GM18502 (cell line): ENCODE results near the gene CSRNP3.

ENCODE experiments used
- ATAC-seq: cut with Tn5 transposase; IDR thresholded peaks from one replicate; pipeline ENCODE4 v1.9.1; 2021; ENCODE audit warnings: mild to moderate bottlenecking; ENCODE audit not compliant: unreplicated experiment, poor library complexity

Gene CSRNP3, protein sequence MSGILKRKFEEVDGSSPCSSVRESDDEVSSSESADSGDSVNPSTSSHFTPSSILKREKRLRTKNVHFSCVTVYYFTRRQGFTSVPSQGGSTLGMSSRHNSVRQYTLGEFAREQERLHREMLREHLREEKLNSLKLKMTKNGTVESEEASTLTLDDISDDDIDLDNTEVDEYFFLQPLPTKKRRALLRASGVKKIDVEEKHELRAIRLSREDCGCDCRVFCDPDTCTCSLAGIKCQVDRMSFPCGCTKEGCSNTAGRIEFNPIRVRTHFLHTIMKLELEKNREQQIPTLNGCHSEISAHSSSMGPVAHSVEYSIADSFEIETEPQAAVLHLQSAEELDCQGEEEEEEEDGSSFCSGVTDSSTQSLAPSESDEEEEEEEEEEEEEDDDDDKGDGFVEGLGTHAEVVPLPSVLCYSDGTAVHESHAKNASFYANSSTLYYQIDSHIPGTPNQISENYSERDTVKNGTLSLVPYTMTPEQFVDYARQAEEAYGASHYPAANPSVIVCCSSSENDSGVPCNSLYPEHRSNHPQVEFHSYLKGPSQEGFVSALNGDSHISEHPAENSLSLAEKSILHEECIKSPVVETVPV

DNA sequence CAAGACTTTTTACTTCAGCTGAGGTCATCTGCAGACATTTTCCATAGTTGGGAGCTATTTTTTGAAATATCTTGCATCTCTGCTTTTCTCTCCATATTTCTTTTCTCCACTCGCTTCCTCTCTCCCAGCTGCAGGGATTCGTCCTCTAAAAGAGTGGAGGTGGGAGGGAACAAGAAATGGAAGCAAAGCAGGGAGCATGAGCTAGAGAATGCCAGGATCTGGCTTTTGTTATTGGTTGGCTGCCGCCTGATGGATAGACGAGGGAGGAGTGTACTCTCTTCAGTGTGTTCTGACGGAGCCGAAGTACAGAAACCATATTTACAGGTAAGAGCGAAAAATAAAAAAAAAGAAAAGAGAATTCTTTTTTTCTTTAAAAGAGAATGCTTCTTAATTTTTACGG lies at the start of gene CSRNP3:
TSS of gene CSRNP3 (plus strand) at position 282 of the 400 bp plus-strand sequence. CDS start 125,368 bp downstream, outside the sequence.
- ATAC-seq = no peak

DNA sequence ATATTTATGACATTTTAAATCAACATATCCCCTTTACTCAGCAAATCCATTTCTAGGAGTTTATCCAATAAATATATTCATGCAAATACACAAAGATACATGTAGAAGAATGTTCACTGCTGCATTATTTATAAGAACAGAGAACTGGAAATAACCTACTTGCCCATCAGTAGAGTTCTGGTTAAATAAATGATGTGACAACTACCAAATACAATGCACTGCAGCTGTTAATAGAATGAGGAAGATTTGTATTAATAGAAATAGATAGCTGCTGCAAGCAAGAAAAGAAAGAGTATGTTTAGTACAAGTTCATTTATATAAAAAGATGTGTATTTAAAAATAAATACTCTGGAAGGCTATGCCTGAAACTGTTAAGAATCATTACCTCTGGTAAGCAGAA lies 49.3 kb upstream of the CSRNP3 start:
- no peak for ATAC-seq

DNA sequence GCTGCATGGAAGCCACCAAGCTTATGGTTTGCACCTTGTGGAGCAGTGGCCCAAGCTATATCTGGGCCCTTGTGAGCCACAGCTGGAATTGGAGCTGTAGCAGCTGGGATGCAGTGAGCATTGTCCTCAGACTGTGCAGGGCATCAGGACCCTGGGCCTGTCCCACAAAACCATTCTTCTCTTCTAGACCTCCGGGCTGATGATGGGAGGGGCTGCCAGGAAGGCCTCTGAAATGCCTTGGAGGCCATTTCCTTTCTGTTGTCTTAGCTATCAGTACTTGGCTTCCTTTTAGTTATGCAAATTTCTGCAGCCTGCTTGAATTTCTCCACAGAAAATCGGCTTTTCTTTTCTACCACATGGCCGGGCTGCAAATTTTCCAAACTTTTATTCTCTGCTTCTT lies 46.4 kb upstream of the CSRNP3 start:
- no peak for ATAC-seq

DNA sequence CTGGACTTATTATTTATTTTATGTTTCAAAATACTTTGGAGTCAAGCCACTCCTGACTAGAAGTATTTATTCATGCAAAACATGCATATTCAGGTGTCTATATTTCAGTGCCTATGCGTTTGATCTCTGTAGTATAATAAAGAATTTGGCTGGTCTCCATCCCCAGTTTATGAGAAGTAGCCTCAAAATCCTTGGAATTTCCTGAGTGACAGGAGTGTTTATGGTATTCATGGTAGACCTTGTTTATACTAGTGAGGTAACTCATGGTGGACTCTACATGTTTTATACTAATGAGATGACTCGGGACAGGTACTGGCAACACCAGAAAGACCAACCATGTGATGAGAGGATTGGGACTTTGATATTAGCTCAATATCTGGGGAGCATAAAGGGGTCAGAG lies 43.9 kb upstream of the CSRNP3 start:
- no peak for ATAC-seq

DNA sequence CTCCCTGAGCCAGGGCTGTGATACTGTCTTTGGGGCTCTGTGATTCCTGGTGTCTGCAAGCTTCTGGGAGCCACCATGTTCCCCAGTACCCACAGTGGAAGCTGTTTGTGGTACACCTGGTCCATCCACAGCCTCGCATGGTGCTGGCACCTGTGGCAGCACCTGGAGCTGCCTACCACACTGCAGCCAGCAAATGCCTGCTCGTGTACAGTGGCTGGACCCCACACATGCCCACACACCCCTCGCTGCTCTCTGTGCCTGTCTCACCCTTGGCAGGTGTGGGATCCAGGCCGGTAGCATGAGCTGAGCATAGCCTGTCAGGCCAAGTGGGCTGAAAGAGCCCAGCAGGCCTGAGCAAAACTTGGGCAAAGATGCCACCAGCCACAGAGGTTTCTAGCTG lies 41.8 kb upstream of the CSRNP3 start:
- no peak for ATAC-seq

DNA sequence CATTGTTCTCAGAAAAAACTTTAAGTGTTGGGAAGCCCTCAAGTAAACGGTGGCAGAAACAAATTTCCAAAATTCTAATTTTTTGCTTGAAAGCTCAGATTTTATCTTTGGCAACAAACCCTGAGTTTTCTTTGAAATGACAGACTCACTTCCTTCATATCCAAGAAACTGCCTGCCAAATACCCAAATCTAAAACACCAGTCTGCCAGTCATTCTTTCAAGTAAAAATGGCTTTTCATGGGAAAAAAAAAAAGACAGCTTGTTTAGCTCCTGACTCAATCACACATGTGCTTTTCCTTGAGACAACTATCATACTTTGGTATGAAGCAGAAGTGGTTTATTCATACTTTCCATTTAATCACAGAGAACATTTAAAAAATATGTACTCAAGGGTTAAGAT lies 40.6 kb upstream of the CSRNP3 start:
- no peak for ATAC-seq

DNA sequence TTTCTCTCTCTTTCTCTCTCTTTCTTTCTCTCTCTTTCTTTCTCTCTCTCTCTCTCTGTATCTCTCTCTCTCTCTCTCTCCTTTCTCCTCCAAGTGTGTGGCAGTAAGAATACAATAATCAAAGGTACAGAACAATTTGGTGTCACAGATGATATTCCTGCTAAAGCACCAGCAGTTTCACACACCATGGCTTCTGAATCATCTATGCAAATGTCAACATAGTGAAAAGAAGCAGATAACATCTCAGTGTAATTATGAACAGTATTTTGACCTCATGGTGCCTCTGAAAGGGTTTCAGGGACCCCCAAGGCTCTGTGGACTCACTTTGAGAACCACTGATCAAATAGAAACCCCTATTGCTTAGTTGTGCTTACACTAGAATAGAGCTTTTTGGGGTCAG lies 38.5 kb upstream of the CSRNP3 start:
- ATAC-seq = no peak

DNA sequence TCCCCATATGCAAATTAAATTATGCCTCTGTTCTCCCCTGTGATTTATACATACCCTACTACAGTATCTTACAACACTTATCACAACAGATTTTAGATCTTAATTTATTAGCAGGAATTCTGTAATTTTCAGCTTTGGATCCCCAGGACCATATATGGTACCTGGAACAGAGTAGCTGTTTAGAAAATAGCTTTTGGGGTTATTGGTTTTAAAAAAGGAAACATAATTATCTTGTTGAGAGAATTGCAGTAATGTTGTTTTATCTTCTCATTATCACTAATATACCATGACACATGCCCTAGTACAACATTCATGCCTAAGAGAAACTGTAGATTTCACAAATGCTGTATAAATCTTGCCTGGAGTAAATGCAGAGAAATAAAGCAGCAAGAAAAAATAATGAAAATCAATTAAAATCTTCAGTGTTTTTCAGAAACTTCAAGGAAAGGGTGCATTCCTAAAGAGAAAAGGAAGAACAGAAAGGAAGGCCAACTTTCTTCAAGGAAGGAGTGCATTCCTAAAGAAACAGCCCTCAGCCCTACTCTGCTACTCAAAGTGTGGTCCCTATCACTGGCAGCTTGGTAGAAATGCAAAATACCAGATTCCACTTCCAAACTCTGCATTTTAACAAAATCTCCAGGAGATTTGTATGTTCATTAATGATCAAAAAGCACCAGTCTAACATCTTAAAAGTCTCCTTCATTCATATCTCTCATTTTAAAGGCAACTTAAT lies 37.1 kb upstream of the CSRNP3 start:
- ATAC-seq = no peak

DNA sequence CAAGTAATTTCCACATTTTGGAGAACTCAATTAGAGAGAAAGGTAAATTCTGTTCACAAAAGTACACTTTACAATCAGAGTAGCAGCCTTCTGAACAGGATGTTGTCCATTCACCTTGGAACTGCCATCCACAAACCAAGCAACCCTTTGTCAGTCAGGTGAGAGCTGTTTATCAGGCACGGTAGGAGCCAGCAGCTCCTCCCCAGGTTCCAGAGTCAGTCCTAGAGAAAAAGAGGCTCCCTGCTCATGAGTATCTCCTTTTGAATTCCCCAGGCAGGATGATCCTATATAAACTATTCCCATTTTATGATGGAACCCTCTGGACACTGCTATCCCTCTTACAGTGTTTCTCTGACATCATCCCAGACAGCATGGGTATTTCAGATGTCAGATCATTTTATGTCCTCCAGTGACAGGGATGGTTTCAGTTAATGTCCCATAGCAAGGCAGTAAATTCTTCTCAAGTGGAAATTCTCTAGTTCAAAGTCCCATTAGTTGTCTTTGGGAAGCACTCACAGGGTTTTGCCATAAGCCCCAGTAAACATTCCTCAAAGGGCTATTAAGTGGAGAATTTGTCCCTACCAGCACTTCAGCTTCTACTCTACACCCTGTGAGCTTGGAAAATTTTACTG lies 34.5 kb upstream of the CSRNP3 start:
- ATAC-seq = no peak

DNA sequence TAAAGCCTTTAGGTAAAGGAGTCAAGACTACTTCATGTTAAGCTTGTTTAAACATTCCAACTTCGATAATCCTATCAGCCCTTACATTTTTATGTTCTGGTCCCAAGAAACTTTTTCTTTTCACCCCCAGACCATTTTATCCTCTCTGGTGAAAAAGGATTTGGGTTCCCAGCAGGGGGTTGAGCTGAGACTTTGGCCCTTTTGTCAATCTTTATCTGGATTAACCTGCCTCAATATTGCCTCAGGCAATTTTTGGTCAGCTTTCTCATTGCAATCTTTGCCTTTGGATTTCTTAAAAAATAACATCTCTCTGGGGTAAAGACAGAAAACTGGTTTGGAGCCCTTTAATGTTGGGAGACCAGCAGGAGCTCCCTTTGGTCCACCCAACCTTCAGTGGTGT lies 33.9 kb upstream of the CSRNP3 start:
- ATAC-seq = no peak

DNA sequence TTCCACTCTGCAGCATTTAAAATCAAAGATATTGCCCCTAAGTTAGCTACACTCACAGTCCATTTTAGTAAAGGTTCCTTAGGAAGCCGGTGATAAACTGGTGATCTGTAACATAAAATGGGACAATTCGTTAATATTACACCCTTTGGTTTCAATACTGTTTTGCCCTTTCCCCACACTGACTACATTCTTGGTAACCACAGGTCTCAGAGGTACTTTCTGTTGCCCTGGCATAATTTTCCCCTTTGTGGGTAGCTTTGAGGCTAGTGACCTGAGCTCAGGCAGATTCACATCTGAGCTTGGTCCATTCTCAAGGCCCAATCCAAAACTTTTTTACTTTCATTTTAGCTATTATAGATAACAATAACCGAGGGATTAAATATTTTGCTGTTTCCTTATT lies 32.9 kb upstream of the CSRNP3 start:
- peak; percentile 54 for ATAC-seq

DNA sequence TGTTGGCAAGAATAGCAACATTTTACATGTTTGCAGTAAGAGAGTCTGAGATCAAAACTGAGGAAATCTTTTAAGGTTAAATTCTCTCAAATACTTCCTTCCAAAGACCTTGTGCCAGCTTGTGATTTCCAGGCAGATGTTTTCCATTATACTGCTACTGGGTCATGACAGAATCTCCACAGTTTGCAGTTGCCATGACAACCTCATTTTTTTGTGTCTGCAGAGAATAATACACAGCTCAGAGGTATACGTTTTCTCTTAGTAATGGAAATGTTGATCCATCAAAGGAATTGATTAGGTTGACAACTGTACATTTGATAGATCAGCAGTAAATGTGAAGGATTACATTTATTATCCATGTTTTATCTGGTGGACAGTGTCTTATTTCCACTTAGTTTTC lies 29.1 kb upstream of the CSRNP3 start:
- ATAC-seq = no peak

DNA sequence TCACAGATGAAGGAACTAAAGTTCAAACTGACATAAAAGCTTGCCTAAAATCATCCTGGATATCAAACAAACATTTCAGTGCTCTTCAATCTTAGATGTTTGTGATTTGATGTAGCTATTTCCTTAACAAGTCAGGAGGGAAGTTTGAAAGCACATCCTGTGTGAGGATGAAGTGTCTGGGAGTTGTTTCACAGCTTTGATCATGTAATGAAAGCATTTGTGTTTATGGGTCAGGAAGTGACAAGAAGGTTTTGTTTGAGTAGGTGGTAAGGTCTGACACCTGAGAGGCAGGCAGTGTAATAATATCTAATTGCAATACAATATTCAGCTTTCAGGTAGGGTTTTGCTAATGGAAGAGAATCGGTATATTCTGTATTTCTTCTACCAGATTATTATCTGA lies 26.0 kb upstream of the CSRNP3 start:
- no peak for ATAC-seq

DNA sequence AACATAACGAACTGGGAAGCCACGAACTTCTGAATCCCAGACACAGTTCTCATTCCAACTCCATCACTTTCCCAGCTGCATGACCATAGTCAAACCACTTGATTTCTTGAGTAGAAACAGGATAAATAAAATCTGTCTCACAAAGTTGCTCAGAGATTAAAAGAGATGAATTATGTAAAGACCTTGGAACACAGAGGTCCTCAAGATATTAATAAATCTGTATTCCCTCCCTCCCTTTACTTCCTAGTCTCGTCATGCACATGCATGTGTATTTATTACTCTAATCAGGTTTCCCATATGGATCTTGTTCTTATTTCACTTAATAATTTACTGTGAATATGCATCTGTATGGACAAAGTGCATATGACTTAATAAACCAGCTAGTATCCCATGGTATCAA lies 21.1 kb upstream of the CSRNP3 start:
- ATAC-seq = no peak

DNA sequence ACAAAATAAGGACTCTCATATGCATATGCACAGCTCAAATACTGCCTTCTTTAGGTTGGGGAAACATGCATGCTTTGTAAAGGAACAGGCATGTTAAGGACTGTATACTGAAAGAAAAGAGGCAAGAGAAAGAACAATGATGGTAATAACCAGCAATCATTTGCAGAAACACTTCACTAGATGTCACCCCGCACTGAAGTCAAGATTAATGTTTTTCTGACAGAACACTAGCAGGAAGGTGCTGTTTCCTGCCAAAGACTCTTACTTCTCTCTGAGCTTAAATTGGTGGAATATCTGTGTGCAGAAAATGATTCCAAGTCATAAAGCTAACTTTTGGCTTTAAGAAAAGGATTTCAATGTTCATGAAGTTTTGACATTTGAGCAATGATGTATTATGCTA lies 19.3 kb upstream of the CSRNP3 start:
- no peak for ATAC-seq

DNA sequence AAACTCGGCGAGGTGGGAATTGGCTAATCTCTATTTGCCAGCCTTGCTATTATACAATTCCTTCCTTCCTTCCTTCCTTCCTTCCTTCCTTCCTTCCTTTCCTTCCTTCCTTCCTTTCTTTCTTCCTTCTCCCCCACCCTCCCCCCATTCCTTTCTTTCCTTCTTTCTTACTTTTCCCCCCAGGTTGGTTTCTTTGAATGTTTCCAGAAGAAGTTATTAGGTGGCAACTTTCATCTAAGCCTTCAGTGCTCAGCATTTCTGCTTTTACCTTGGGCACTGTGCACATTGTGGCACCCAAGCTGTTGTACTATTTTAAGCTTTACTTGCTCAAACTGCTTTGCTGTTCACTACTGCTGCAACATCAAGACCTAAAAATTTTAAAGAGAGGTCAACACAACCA lies 17.2 kb upstream of the CSRNP3 start:
- ATAC-seq = no peak

DNA sequence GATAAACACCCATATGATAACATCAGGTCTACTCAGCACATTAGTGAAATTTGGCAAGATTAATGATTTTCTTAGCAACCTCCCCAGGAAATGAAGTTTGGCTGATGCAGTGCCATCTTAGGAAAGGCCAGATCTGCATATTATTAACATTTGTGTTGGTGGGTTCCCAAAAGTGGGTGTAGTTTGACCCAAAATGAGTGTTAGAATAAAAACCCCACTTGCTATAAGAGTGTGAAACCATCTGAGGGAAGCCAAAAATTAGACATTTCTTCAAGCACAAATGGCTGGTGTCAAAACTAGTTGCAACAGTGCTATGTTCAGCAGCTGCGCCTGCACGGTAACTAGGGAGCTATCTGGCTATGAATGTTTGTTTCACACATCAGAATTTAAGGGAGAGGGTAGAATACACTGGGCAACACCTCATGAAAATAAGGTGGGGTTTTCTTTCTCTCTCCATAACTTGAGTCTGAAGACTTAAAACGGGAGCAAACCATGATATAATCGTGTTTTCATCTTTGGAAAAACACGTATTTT lies 15.9 kb upstream of the CSRNP3 start:
- ATAC-seq = no peak

DNA sequence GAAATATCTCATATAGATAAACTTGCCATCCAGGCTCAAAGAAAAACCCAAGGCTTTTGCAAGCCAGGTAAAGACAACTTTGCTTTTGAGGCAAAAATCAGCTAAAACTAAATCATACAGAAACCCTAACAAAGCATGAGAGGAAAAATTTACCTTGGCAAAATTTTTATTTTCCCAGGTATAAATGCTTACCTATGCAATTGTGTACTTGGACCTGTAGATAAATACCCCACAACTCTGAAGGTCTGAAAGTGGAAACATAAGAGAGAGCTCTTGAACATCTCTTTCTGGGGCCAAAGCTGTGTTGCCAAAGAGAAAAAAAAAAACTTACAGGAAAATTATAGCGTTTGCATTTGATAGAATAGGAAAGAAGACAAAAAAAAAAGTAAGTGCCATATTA lies 14.6 kb upstream of the CSRNP3 start:
- no peak for ATAC-seq

DNA sequence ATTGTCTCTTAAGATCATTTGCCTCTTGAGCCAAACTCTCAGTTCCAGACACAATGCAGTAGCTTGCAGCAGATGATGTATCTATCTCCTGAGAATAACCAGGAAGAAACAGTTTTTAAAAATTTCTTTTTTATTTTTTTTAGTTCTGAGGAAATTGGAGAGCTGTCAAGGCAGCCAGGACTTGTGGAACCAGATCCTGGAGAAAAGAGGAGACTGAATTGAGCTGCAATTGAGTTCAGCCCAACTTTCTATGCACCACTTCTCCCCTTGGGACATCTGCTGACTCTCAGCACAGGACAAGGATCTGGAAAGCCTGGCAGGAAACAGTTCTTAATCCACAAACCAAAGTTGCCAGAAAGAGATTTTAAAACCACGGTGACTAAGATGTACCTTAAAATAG lies 13.5 kb upstream of the CSRNP3 start:
- ATAC-seq = no peak

DNA sequence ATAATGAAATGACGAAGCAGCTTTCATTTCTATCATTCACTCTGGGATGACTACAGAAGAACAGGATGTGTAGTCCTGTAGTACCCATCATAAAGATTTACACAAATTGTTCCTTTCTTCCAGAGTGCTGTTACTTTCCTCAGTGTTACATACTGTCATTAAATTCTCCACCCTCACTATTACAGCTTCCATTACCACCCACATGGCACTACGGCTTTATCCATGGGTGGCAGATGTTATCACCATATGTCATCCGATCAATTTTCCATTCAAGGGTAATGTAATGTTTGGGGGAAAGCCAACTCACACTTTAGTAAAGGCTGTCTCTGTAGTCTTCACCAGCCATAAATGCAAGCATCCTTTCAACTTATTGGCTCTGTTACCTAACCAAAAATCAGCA lies 7.1 kb upstream of the CSRNP3 start:
- no peak for ATAC-seq

DNA sequence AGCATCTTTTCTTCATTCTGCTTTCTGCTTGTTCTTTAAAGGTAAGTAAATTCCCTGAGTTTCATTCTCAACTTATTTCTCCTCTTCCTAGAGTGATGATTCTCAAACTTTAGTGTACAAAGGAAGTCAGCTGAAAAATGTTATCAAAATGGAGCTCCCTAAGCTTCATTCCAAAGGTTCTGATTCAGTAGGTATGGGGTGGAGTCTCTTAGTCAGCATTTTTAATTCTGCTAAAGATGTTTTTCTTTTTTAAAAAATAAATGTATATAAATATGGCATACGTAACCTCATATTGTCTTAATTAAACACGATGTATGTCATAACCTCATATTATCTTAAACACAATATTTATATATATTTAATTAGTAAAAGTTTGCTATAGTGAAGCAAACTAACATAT lies 3.1 kb upstream of the CSRNP3 start:
- ATAC-seq = no peak
